Measurements from ENCODE around the gene GDI1. TPM values are rescaled to one million over a fixed set of nuclear protein-coding genes. Genes with fewer than 3 reads are reported as not detected.

GDI1 gene
- total and polyA plus RNA-seq, 2 experiments from 2014 or later = 48.5 to 95.9 TPM

Small RNAs within 50 kb of the gene (microRNA-seq; reads per million reads assigned to microRNA genes)
- gene MIR6858 = not detected

Small RNAs within 50 kb of the gene (small RNA-seq; reads per million reads assigned to genes)
- not detected for gene MIR6858 (ENCODE audit: low replicate concordance)
- not detected for gene SNORA70 (ENCODE audit: low replicate concordance)

Other genes with a start within 250 kb of the GDI1 start
- gene OPN1MW2, start 217.4 kb upstream of the GDI1 start, total RNA-seq (2014; rRNA removed; shearing (Covaris generic)) = not detected in 2 replicates
- not detected in 2 replicates for gene OPN1MW2, start 217.4 kb upstream of the GDI1 start, polyA plus RNA-seq (2016; fragmentation: Nextera tagmentation; extraction: Ambion mirVana)
- gene OPN1MW3, start 179.6 kb upstream of the GDI1 start, total RNA-seq (2014; rRNA removed; shearing (Covaris generic)) = not detected in 2 replicates
- gene OPN1MW3, start 179.6 kb upstream of the GDI1 start, polyA plus RNA-seq (2016; fragmentation: Nextera tagmentation; extraction: Ambion mirVana) = not detected in 2 replicates
- gene TEX28, start 142.0 kb upstream of the GDI1 start, total RNA-seq (2014; rRNA removed; shearing (Covaris generic)) = not detected in 2 replicates
- not detected in 2 replicates for gene TEX28, start 142.0 kb upstream of the GDI1 start, polyA plus RNA-seq (2016; fragmentation: Nextera tagmentation; extraction: Ambion mirVana)
- gene TKTL1, start 141.4 kb upstream of the GDI1 start, total RNA-seq (2014; rRNA removed; shearing (Covaris generic)) = not detected in 2 replicates
- not detected in 2 replicates for gene TKTL1, start 141.4 kb upstream of the GDI1 start, polyA plus RNA-seq (2016; fragmentation: Nextera tagmentation; extraction: Ambion mirVana)
- 1,228 and 1,445 TPM in 2 replicates for gene FLNA, start 62.5 kb upstream of the GDI1 start, total RNA-seq (2014; rRNA removed; shearing (Covaris generic))
- gene FLNA, start 62.5 kb upstream of the GDI1 start, polyA plus RNA-seq (2016; fragmentation: Nextera tagmentation; extraction: Ambion mirVana) = 579 and 629 TPM in 2 replicates
- gene EMD, start 57.9 kb upstream of the GDI1 start, total RNA-seq (2014; rRNA removed; shearing (Covaris generic)) = 76.0 and 78.6 TPM in 2 replicates
- 74.2 and 78.3 TPM in 2 replicates for gene EMD, start 57.9 kb upstream of the GDI1 start, polyA plus RNA-seq (2016; fragmentation: Nextera tagmentation; extraction: Ambion mirVana)
- 3,338 and 4,929 TPM in 2 replicates for gene RPL10, start 38.8 kb upstream of the GDI1 start, total RNA-seq (2014; rRNA removed; shearing (Covaris generic))
- gene RPL10, start 38.8 kb upstream of the GDI1 start, polyA plus RNA-seq (2016; fragmentation: Nextera tagmentation; extraction: Ambion mirVana) = 1,696 and 1,721 TPM in 2 replicates
- gene DNASE1L1, start 27.9 kb upstream of the GDI1 start, total RNA-seq (2014; rRNA removed; shearing (Covaris generic)) = 16.0 and 16.1 TPM in 2 replicates
- gene DNASE1L1, start 27.9 kb upstream of the GDI1 start, polyA plus RNA-seq (2016; fragmentation: Nextera tagmentation; extraction: Ambion mirVana) = 3.3 and 4.1 TPM in 2 replicates
- gene TAFAZZIN, start 25.6 kb upstream of the GDI1 start, total RNA-seq (2014; rRNA removed; shearing (Covaris generic)) = 36.0 and 43.3 TPM in 2 replicates
- 24.1 and 26.1 TPM in 2 replicates for gene TAFAZZIN, start 25.6 kb upstream of the GDI1 start, polyA plus RNA-seq (2016; fragmentation: Nextera tagmentation; extraction: Ambion mirVana)
- 52.1 and 53.4 TPM in 2 replicates for gene ATP6AP1, start 8.5 kb upstream of the GDI1 start, total RNA-seq (2014; rRNA removed; shearing (Covaris generic))
- 37.7 and 39.4 TPM in 2 replicates for gene ATP6AP1, start 8.5 kb upstream of the GDI1 start, polyA plus RNA-seq (2016; fragmentation: Nextera tagmentation; extraction: Ambion mirVana)
- 20.9 and 23.9 TPM in 2 replicates for gene FAM50A, start 7.0 kb downstream of the GDI1 start, total RNA-seq (2014; rRNA removed; shearing (Covaris generic))
- 77.6 and 91.3 TPM in 2 replicates for gene FAM50A, start 7.0 kb downstream of the GDI1 start, polyA plus RNA-seq (2016; fragmentation: Nextera tagmentation; extraction: Ambion mirVana)
- gene PLXNA3, start 21.1 kb downstream of the GDI1 start, total RNA-seq (2014; rRNA removed; shearing (Covaris generic)) = 5.4 and 7.0 TPM in 2 replicates
- 2.7 and 4.1 TPM in 2 replicates for gene PLXNA3, start 21.1 kb downstream of the GDI1 start, polyA plus RNA-seq (2016; fragmentation: Nextera tagmentation; extraction: Ambion mirVana)
- 60.3 and 71.0 TPM in 2 replicates for gene LAGE3, start 42.1 kb downstream of the GDI1 start, total RNA-seq (2014; rRNA removed; shearing (Covaris generic))
- 76.5 and 84.5 TPM in 2 replicates for gene LAGE3, start 42.1 kb downstream of the GDI1 start, polyA plus RNA-seq (2016; fragmentation: Nextera tagmentation; extraction: Ambion mirVana)
- 39.0 and 43.7 TPM in 2 replicates for gene UBL4A, start 49.5 kb downstream of the GDI1 start, total RNA-seq (2014; rRNA removed; shearing (Covaris generic))
- 15.2 and 15.6 TPM in 2 replicates for gene UBL4A, start 49.5 kb downstream of the GDI1 start, polyA plus RNA-seq (2016; fragmentation: Nextera tagmentation; extraction: Ambion mirVana)
- gene SLC10A3, start 53.5 kb downstream of the GDI1 start, total RNA-seq (2014; rRNA removed; shearing (Covaris generic)) = 9.5 and 17.6 TPM in 2 replicates
- 7.3 and 7.6 TPM in 2 replicates for gene SLC10A3, start 53.5 kb downstream of the GDI1 start, polyA plus RNA-seq (2016; fragmentation: Nextera tagmentation; extraction: Ambion mirVana)
- 14.0 and 16.5 TPM in 2 replicates for gene FAM3A, start 79.1 kb downstream of the GDI1 start, total RNA-seq (2014; rRNA removed; shearing (Covaris generic))
- 11.8 and 12.0 TPM in 2 replicates for gene FAM3A, start 79.1 kb downstream of the GDI1 start, polyA plus RNA-seq (2016; fragmentation: Nextera tagmentation; extraction: Ambion mirVana)
- gene G6PD, start 109.7 kb downstream of the GDI1 start, total RNA-seq (2014; rRNA removed; shearing (Covaris generic)) = 66.2 and 66.7 TPM in 2 replicates
- 14.3 and 14.4 TPM in 2 replicates for gene G6PD, start 109.7 kb downstream of the GDI1 start, polyA plus RNA-seq (2016; fragmentation: Nextera tagmentation; extraction: Ambion mirVana)
- 13.5 and 14.9 TPM in 2 replicates for gene IKBKG, start 110.5 kb downstream of the GDI1 start, total RNA-seq (2014; rRNA removed; shearing (Covaris generic))
- gene IKBKG, start 110.5 kb downstream of the GDI1 start, polyA plus RNA-seq (2016; fragmentation: Nextera tagmentation; extraction: Ambion mirVana) = 11.5 and 12.6 TPM in 2 replicates
- gene CTAG1A, start 148.0 kb downstream of the GDI1 start, total RNA-seq (2014; rRNA removed; shearing (Covaris generic)) = not detected in 2 replicates
- not detected in 2 replicates for gene CTAG1A, start 148.0 kb downstream of the GDI1 start, polyA plus RNA-seq (2016; fragmentation: Nextera tagmentation; extraction: Ambion mirVana)
- not detected in 2 replicates for gene CTAG1B, start 182.1 kb downstream of the GDI1 start, total RNA-seq (2014; rRNA removed; shearing (Covaris generic))
- not detected in 2 replicates for gene CTAG1B, start 182.1 kb downstream of the GDI1 start, polyA plus RNA-seq (2016; fragmentation: Nextera tagmentation; extraction: Ambion mirVana)
- 0.87 TPM in 1 of 2 replicates, not detected in the other for gene CTAG2, start 216.4 kb downstream of the GDI1 start, total RNA-seq (2014; rRNA removed; shearing (Covaris generic))
- gene CTAG2, start 216.4 kb downstream of the GDI1 start, polyA plus RNA-seq (2016; fragmentation: Nextera tagmentation; extraction: Ambion mirVana) = not detected in 2 replicates